Stomach (tissue), 9 donors: ENCODE measurements around the gene HNMT. TPM values are rescaled to one million over a fixed set of nuclear protein-coding genes. Genes with fewer than 3 reads are reported as not detected.

Experiments
- DNase-seq, 2 donors: peaks; one replicate each; pipeline versions ENCODE4 v3.0.0 to v3.0.0-alpha.2; 2013 to 2019
- H3K27ac ChIP-seq, 5 donors: fragments of 200-600 bp in 4 of 5; sonication (generic) in 4 of 5; one replicate each; pipeline ENCODE4 v1.5.1; 2013 to 2019; ENCODE audit warnings: mild to moderate bottlenecking in 1 of 5, moderate library complexity in 1 of 5
- H3K27me3 ChIP-seq, 3 donors: fragments of 200-600 bp; sonication (generic); one replicate each; pipeline ENCODE4 v1.5.1; 2017 to 2019; ENCODE audit warnings: mixed run types in 1 of 3
- H3K36me3 ChIP-seq, 4 donors: fragments of 200-600 bp; sonication (generic); 1 replicate in 3 of 4; 2 replicates in 1 of 4; pipeline ENCODE4 v1.5.1; 2016 to 2019
- H3K4me1 ChIP-seq, 4 donors: fragments of 200-600 bp; sonication (generic); one replicate each; pipeline ENCODE4 v1.5.1; 2016 to 2019
- H3K4me3 ChIP-seq, 4 donors: fragments of 200-600 bp; sonication (generic) in 3 of 4; one replicate each; pipeline ENCODE4 v1.5.1; 2016 to 2019; ENCODE audit warnings: mild to moderate bottlenecking in 1 of 4
- H3K9me3 ChIP-seq, 4 donors: fragments of 200-600 bp; sonication (generic); one replicate each; pipeline ENCODE4 v1.5.1; 2016 to 2019
- EP300 ChIP-seq: sonication (generic); formaldehyde crosslinking; IDR thresholded peaks from one replicate; pipeline ENCODE4 v1.6.1; 2017; ENCODE audit warnings: antibody characterized with exemption
- POLR2A ChIP-seq, 4 donors: fragments of 450-650 bp; IDR thresholded peaks; one replicate each; pipeline ENCODE4 v1.6.1; 2016; ENCODE audit warnings: antibody characterized with exemption in 4 of 4, control low read depth in 2 of 4, mild to moderate bottlenecking in 1 of 4, moderate library complexity in 1 of 4
- POLR2AphosphoS5 ChIP-seq, 3 donors: sonication (generic); formaldehyde crosslinking; IDR thresholded peaks; one replicate each; pipeline ENCODE4 v1.6.1; 2016; ENCODE audit warnings: antibody characterized with exemption in 3 of 3
- WGBS, 5 donors: extraction: QIAGEN DNeasy Blood & Tissue Kit in 3 of 5; methylation state at CpG; one replicate each; pipeline versions ENCODE4 v1.1.5 to v1.1.7; 2013 to 2018; 5-methylcytosine and 5-hydroxymethylcytosine counted together
- intact Hi-C: fragments of 100-400 bp; cut with DNase I; formaldehyde crosslinking; loops from one replicate; pipeline ENCODE4 v1.15.1; 2023; ENCODE audit warnings: low total_unique reads
- polyA plus RNA-seq, 3 donors: library from polyadenylated mRNA; stranded (reverse); fragments of 200-250 nt; gene quantifications; one replicate each; pipeline ENCODE4 v1.2.3, GENCODE V29; 2013
- total RNA-seq, 5 donors: library from RNA; depleted of rRNA; stranded (reverse); fragments of >200 nt; gene quantifications; one replicate each; pipeline versions ENCODE4 v1.1.0 to v1.2.3, GENCODE V29; 2014 to 2016
- TF ChIP-seq, protein P1 (sequence below), 7 experiments: fragments of 450-650 bp in 4 of 7; fragments of 200-600 bp in 3 of 7; sonication (generic) in 3 of 7; IDR thresholded peaks; one replicate each; pipeline ENCODE4 v1.5.1; 2016 to 2019; ENCODE audit warnings: antibody characterized with exemption in 7 of 7, control low read depth in 2 of 7, mild to moderate bottlenecking in 1 of 7
- donor health status: healthy with polysubstance abuse.
- donor health status: Bipolar disorder and iron deficiency.
- donor health status: healthy.

Gene HNMT
- total and polyA plus RNA-seq, 8 donors: 11.2 to 145 (median 44.7) TPM

DNA sequence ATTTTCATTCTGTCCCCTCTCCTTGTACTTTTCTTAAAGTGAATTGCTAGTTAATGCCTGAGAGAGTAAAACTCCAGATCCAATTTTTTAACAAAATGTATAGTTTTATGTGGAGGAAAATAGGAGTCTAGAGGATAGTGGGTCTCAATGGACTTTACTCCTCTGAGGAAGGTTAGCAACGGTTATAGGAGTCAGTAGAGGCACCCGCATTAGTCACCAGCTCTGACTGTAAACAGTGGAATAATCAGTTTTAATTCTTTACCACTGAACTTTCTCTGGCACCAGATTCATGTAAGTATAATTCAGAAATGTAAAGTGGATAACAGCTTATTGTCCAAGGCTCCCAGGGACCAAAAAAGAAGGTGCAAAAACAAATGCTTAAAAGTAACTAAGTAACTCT is 38.7 kb upstream of the HNMT start:
- Histone ChIP-seq H3K27ac (no peak overlapping the region), H3K36me3 (no peaks in the 10 kb centered on the region), H3K4me1 (no peaks in the 10 kb centered on the region), H3K9me3 (no peaks in the 10 kb centered on the region), H3K27me3 (no peaks in the 10 kb centered on the region), H3K4me3 (no peak overlapping the region)
- TF ChIP-seq POLR2A (IDR thresholded peaks at IDR 0.05) (no peak), EP300 (no peak), POLR2AphosphoS5 (IDR thresholded peaks at IDR 0.05) (no peak)
- TF ChIP-seq, protein P1, sequence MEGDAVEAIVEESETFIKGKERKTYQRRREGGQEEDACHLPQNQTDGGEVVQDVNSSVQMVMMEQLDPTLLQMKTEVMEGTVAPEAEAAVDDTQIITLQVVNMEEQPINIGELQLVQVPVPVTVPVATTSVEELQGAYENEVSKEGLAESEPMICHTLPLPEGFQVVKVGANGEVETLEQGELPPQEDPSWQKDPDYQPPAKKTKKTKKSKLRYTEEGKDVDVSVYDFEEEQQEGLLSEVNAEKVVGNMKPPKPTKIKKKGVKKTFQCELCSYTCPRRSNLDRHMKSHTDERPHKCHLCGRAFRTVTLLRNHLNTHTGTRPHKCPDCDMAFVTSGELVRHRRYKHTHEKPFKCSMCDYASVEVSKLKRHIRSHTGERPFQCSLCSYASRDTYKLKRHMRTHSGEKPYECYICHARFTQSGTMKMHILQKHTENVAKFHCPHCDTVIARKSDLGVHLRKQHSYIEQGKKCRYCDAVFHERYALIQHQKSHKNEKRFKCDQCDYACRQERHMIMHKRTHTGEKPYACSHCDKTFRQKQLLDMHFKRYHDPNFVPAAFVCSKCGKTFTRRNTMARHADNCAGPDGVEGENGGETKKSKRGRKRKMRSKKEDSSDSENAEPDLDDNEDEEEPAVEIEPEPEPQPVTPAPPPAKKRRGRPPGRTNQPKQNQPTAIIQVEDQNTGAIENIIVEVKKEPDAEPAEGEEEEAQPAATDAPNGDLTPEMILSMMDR (IDR thresholded peaks at IDR 0.05): no peak
- WGBS, 5 donors: 33 to 68% (median 46%) methylated on average over 2 of the region's 2 CpGs
- intact Hi-C loops: no loop called here
- DNase-seq: no peak

DNA sequence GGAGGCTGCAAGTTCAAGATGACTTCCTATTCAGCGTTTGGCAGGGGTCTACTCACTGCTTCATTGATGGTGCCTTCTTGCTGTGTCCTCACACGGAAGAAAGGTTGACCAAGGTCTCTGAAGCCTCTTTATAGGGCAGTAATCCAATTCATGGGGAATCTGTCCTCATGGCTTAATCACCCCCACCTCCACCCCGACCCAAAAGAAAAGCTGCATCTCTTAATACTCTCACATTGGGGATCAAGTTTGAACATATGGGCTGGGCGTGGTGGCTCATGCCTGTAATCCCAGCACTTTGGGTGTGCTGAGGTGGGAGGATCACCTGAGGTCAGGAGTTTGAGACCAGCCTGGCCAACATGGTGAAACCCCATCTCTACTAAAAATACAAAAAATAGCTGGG is 36.4 kb upstream of the HNMT start:
- WGBS, 5 donors: 85 to 93% (median 90%) methylated on average over 4 of the region's 4 CpGs

DNA sequence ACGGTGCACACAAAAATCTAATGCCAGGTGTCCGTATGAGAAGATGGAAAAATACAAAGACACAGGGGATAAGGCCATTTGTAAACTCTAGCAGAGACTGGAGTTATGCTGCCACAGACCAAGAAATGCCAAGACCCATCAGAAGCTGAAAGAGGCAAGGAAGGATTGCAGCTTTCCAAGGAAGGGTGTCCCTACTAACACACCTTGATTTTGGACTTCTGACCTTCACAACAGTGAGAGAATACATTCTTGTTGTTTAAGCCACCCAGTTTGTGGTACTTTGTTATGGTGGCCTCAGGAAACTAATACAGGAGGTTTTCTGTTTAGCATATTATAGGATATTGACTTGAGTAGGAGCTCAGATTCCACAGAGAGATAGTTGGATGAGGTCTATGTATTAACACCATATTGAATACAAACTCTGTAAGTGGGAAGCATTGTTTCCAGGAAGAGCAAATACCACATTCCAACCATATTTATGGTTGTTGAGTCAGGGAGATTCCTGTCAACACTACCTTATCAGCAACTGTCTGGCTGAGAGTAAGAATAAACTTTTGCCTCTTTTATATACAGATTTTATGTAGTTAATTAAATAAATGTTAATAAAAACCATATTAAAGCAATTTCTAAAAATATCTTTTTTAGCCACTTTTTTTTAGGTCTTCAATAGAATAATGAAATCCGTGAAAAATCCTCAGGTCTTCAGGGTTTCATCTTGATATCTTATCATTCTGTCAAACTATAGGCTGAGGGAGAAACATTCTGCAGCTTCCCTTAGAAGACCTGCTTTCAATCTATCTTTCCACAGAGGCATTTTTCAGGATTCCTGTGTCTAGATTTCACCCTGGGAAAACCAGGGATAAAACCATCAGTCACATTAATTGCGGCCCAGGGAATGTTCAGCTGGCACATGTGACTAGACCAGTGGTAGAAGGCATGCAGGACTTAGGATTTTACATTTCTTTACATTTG is 35.4 kb upstream of the HNMT start:
- intact Hi-C loops: no loop called here

More for the DNA sequence above, 36.4 kb upstream of the HNMT start:
- Histone ChIP-seq H3K27me3 (no peaks in the 10 kb centered on the region), H3K9me3 (no peaks in the 10 kb centered on the region), H3K4me3 (no peak overlapping the region), H3K27ac (no peak overlapping the region), H3K4me1 (no peaks in the 10 kb centered on the region), H3K36me3 (no peaks in the 10 kb centered on the region)
- intact Hi-C loops: no loop called here
- TF ChIP-seq POLR2A (IDR thresholded peaks at IDR 0.05) (no peak), POLR2AphosphoS5 (IDR thresholded peaks at IDR 0.05) (no peak), EP300 (no peak)
- TF ChIP-seq, protein P1 (IDR thresholded peaks at IDR 0.05): no peak
- DNase-seq: no peak

DNA sequence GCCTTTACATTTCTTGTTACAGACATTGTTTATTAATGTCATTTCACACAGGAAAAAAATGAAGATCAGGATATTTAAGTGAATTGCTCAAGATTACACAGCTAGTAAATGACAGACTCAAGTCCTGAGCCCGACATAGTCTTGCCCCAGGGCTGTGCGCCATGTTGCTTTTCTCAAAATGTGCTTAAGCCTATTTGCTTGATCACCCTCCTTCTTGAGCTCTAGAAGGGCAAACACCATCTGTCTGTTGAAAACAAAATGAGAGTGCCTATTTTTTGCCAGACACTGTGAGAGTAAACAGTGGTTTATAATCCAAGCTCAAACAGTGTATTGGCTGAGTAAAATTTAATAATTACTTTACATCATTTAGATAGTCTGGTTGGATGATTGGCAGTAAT is 34.8 kb upstream of the HNMT start:
- 81 to 90% (median 86%) methylated on average over 2 of the region's 2 CpGs for WGBS, 5 donors
- no peaks in the 10 kb centered on the region for H3K9me3 ChIP-seq
- no peak overlapping the region for H3K27ac ChIP-seq
- TF ChIP-seq, protein P1 (IDR thresholded peaks at IDR 0.05): no peak
- TF ChIP-seq POLR2AphosphoS5 (IDR thresholded peaks at IDR 0.05) (no peak), EP300 (no peak), POLR2A (IDR thresholded peaks at IDR 0.05) (no peak)
- DNase-seq: no peak
- no peaks in the 10 kb centered on the region for H3K4me1 ChIP-seq
- intact Hi-C loops: no loop called here
- no peak overlapping the region for H3K4me3 ChIP-seq
- no peaks in the 10 kb centered on the region for H3K27me3 ChIP-seq
- no peaks in the 10 kb centered on the region for H3K36me3 ChIP-seq

More for the DNA sequence above, 35.4 kb upstream of the HNMT start:
- WGBS, 5 donors: 65 to 85% (median 73%) methylated on average over 4 of the region's 4 CpGs
- TF ChIP-seq POLR2AphosphoS5 (IDR thresholded peaks at IDR 0.05): no peak
- no peak for TF ChIP-seq EP300
- TF ChIP-seq POLR2A (IDR thresholded peaks at IDR 0.05): no peak
- TF ChIP-seq, protein P1 (IDR thresholded peaks at IDR 0.05): no peak
- Histone ChIP-seq H3K9me3 (no peaks in the 10 kb centered on the region), H3K4me3 (no peak overlapping the region), H3K27me3 (no peaks in the 10 kb centered on the region), H3K27ac (no peak overlapping the region), H3K4me1 (no peaks in the 10 kb centered on the region), H3K36me3 (no peaks in the 10 kb centered on the region)
- no peak for DNase-seq
